Measurements from ENCODE around the gene TFR2.

The TFR2 gene

DNA sequence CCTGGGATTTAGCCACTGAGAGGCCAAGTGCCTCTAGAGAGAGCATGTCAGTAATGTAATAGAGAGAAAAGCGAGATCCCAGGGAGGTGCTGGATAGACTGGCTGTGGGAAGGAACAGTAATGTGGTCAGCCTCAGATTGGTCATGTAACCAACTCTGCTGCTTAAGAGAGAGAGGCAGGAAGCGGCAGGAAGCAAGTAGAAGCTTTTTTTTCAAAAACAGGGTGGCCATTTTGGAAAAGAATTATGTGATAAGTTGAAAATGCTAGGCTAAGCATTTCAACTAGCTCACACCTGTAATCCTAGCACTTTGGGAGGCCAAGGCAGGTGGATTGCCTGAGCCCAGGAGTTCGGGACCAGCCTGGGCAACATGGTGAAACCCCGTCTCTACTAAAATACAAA, 42.9 kb downstream of the TFR2 start:
- no peak overlapping the region for H2BK5ac ChIP-seq (ENCODE audit: low read length)
- H3K9me3 ChIP-seq (replicated peaks in 1 of 2; ENCODE audit: control insufficient read depth in 2 of 2, insufficient read depth in 1 of 2, low read depth in 1 of 2, low read length in 2 of 2) = no peaks in the 10 kb centered on the region
- H2BK12ac ChIP-seq (ENCODE audit: low read length) = no peak overlapping the region
- H4K91ac ChIP-seq (ENCODE audit: low read depth, low read length, poor library complexity) = no peak overlapping the region
- no peak overlapping the region for H3K14ac ChIP-seq (ENCODE audit: low read length)
- WGBS, 2 donors (ENCODE audit: extremely low coverage in 2 of 2, insufficient read length in 2 of 2, insufficient replicate concordance in 1 of 2) = no CpG with 5 or more reads among the region's 4 CpGs
- no peaks in the 10 kb centered on the region for H3K27me3 ChIP-seq (ENCODE audit: control insufficient read depth in 3 of 3, insufficient read depth in 3 of 3, low read depth in 1 of 3, low read length in 3 of 3)
- no peak overlapping the region for H4K8ac ChIP-seq (ENCODE audit: low read depth, low read length)
- H3K27ac ChIP-seq (replicated peaks; ENCODE audit: low read length) = no peak overlapping the region
- H2AK5ac ChIP-seq (ENCODE audit: low read depth, low read length) = no peak overlapping the region
- H2AFZ ChIP-seq (ENCODE audit: low read length) = peak overlapping the region; percentile 6
- no peak overlapping the region for H3K9ac ChIP-seq (ENCODE audit: low read depth, low read length, poor library complexity)
- H2BK120ac ChIP-seq (ENCODE audit: low read depth, low read length) = no peak overlapping the region
- no peak overlapping the region for H3K4me2 ChIP-seq (ENCODE audit: insufficient read depth, low read length, poor library complexity, severe bottlenecking)
- H3K23ac ChIP-seq (ENCODE audit: low read depth, low read length, poor library complexity) = no peak overlapping the region
- H3K36me3 ChIP-seq (replicated peaks in 1 of 2; ENCODE audit: control insufficient read depth in 2 of 2, insufficient read depth in 2 of 2, low read length in 2 of 2) = peaks cover 0 to 2% of the 10 kb centered on the region in 2 donors
- H3K4ac ChIP-seq (ENCODE audit: low read length) = no peak overlapping the region
- H3K4me3 ChIP-seq (ENCODE audit: low read length in 2 of 2) = no peak overlapping the region
- no peak overlapping the region for H3K18ac ChIP-seq (ENCODE audit: low read length)
- no peak for DNase-seq (ENCODE audit: low spot score)
- H3K4me1 ChIP-seq (ENCODE audit: control insufficient read depth in 2 of 2, insufficient read depth in 1 of 2, low read depth in 1 of 2, low read length in 2 of 2) = peaks cover 16 to 21% of the 10 kb centered on the region in 2 donors
- no peak overlapping the region for H2BK15ac ChIP-seq (ENCODE audit: low read length)
- peaks cover 7% of the 10 kb centered on the region for H3K79me1 ChIP-seq (ENCODE audit: low read depth, low read length)

GRCh38 chr7:100595188-100595587, 46.2 kb downstream of the TFR2 start:
- no peak overlapping the region for H3K18ac ChIP-seq (ENCODE audit: low read length)
- DNase-seq (ENCODE audit: low spot score) = no peak
- no CpG with 5 or more reads among the region's 7 CpGs for WGBS, 2 donors (ENCODE audit: extremely low coverage in 2 of 2, insufficient read length in 2 of 2, insufficient replicate concordance in 1 of 2)

GRCh38 chr7:100591596-100591995, 49.8 kb downstream of the TFR2 start:
- Histone ChIP-seq H2BK5ac (ENCODE audit: low read length) (no peak overlapping the region), H3K9me3 (replicated peaks in 1 of 2; ENCODE audit: control insufficient read depth in 2 of 2, insufficient read depth in 1 of 2, low read depth in 1 of 2, low read length in 2 of 2) (no peaks in the 10 kb centered on the region), H2BK12ac (ENCODE audit: low read length) (no peak overlapping the region), H2AK5ac (ENCODE audit: low read depth, low read length) (peak overlapping the region; percentile 4), H3K4me3 (ENCODE audit: low read length in 2 of 2) (no peak overlapping the region), H3K27me3 (ENCODE audit: control insufficient read depth in 3 of 3, insufficient read depth in 3 of 3, low read depth in 1 of 3, low read length in 3 of 3) (no peaks in the 10 kb centered on the region), H4K91ac (ENCODE audit: low read depth, low read length, poor library complexity) (no peak overlapping the region), H3K4ac (ENCODE audit: low read length) (no peak overlapping the region), H2BK120ac (ENCODE audit: low read depth, low read length) (no peak overlapping the region), H2BK15ac (ENCODE audit: low read length) (no peak overlapping the region), H3K27ac (replicated peaks; ENCODE audit: low read length) (no peak overlapping the region), H3K23ac (ENCODE audit: low read depth, low read length, poor library complexity) (no peak overlapping the region), H3K18ac (ENCODE audit: low read length) (no peak overlapping the region), H4K8ac (ENCODE audit: low read depth, low read length) (no peak overlapping the region), H3K14ac (ENCODE audit: low read length) (no peak overlapping the region), H3K9ac (ENCODE audit: low read depth, low read length, poor library complexity) (no peak overlapping the region), H3K79me1 (ENCODE audit: low read depth, low read length) (no peaks in the 10 kb centered on the region), H3K36me3 (replicated peaks in 1 of 2; ENCODE audit: control insufficient read depth in 2 of 2, insufficient read depth in 2 of 2, low read length in 2 of 2) (peaks cover 0 to 2% of the 10 kb centered on the region in 2 donors), H2AFZ (ENCODE audit: low read length) (no peak overlapping the region), H3K4me1 (ENCODE audit: control insufficient read depth in 2 of 2, insufficient read depth in 1 of 2, low read depth in 1 of 2, low read length in 2 of 2) (peaks cover 6 to 17% of the 10 kb centered on the region in 2 donors), H3K4me2 (ENCODE audit: insufficient read depth, low read length, poor library complexity, severe bottlenecking) (no peak overlapping the region)
- no peak for DNase-seq (ENCODE audit: low spot score)
- WGBS, 2 donors (ENCODE audit: extremely low coverage in 2 of 2, insufficient read length in 2 of 2, insufficient replicate concordance in 1 of 2) = no CpG with 5 or more reads among the region's 17 CpGs

More at GRCh38 chr7:100595188-100595587, 46.2 kb downstream of the TFR2 start:
- H2BK5ac ChIP-seq (ENCODE audit: low read length) = no peak overlapping the region
- no peak overlapping the region for H3K9ac ChIP-seq (ENCODE audit: low read depth, low read length, poor library complexity)
- H3K4me3 ChIP-seq (ENCODE audit: low read length in 2 of 2) = no peak overlapping the region
- H3K4me1 ChIP-seq (ENCODE audit: control insufficient read depth in 2 of 2, insufficient read depth in 1 of 2, low read depth in 1 of 2, low read length in 2 of 2) = peaks cover 2 to 4% of the 10 kb centered on the region in 2 donors
- no peak overlapping the region for H3K23ac ChIP-seq (ENCODE audit: low read depth, low read length, poor library complexity)
- H2AK5ac ChIP-seq (ENCODE audit: low read depth, low read length) = no peak overlapping the region
- no peaks in the 10 kb centered on the region for H3K9me3 ChIP-seq (replicated peaks in 1 of 2; ENCODE audit: control insufficient read depth in 2 of 2, insufficient read depth in 1 of 2, low read depth in 1 of 2, low read length in 2 of 2)
- H4K8ac ChIP-seq (ENCODE audit: low read depth, low read length) = no peak overlapping the region
- H3K27ac ChIP-seq (replicated peaks; ENCODE audit: low read length) = no peak overlapping the region
- H2BK120ac ChIP-seq (ENCODE audit: low read depth, low read length) = no peak overlapping the region
- no peak overlapping the region for H4K91ac ChIP-seq (ENCODE audit: low read depth, low read length, poor library complexity)
- H3K79me1 ChIP-seq (ENCODE audit: low read depth, low read length) = peaks cover 2% of the 10 kb centered on the region
- H3K4ac ChIP-seq (ENCODE audit: low read length) = no peak overlapping the region
- no peaks in the 10 kb centered on the region for H3K27me3 ChIP-seq (ENCODE audit: control insufficient read depth in 3 of 3, insufficient read depth in 3 of 3, low read depth in 1 of 3, low read length in 3 of 3)
- no peak overlapping the region for H2BK15ac ChIP-seq (ENCODE audit: low read length)
- no peak overlapping the region for H3K4me2 ChIP-seq (ENCODE audit: insufficient read depth, low read length, poor library complexity, severe bottlenecking)
- H3K14ac ChIP-seq (ENCODE audit: low read length) = no peak overlapping the region
- H2BK12ac ChIP-seq (ENCODE audit: low read length) = no peak overlapping the region
- no peak overlapping the region for H2AFZ ChIP-seq (ENCODE audit: low read length)
- peaks cover 0 to 2% of the 10 kb centered on the region in 2 donors for H3K36me3 ChIP-seq (replicated peaks in 1 of 2; ENCODE audit: control insufficient read depth in 2 of 2, insufficient read depth in 2 of 2, low read length in 2 of 2)

DNA sequence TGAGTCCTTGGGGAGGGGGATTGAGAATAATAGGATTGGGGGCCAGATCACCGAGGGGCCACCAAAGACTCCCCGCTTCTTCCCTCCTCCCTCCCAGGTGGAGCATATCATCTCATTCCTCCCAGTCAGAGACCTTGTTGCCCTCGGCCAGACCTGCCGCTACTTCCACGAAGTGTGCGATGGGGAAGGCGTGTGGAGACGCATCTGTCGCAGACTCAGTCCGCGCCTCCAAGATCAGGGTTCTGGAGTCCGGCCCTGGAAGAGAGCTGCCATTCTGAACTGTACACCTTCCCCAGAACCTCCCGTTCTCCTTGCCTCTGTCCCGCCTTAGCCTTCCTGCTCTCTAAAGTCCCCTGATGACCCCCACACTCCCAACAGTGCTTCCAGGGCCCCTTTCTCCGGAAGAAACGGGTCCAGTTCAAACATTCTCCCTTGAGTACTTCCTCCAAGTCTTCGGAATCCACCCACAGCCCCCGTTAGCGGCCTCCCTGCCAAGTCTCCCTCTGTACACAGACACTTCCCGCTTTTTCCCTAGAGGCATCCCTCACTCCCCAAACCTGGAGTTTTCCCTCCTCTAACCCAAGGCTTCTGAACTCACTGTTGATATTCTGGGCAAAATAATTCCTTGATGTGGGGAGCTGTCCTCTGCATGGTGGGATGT, 51.1 kb downstream of the TFR2 start:
- Histone ChIP-seq H2BK12ac (ENCODE audit: low read length) (no peak overlapping the region), H4K8ac (ENCODE audit: low read depth, low read length) (no peak overlapping the region), H2BK15ac (ENCODE audit: low read length) (no peak overlapping the region), H3K4me3 (ENCODE audit: low read length in 2 of 2) (no peak overlapping the region), H3K4me2 (ENCODE audit: insufficient read depth, low read length, poor library complexity, severe bottlenecking) (no peak overlapping the region), H3K4ac (ENCODE audit: low read length) (no peak overlapping the region), H3K4me1 (ENCODE audit: control insufficient read depth in 2 of 2, insufficient read depth in 1 of 2, low read depth in 1 of 2, low read length in 2 of 2) (peaks cover 6 to 18% of the 10 kb centered on the region in 2 donors), H2BK5ac (ENCODE audit: low read length) (no peak overlapping the region), H3K27me3 (ENCODE audit: control insufficient read depth in 3 of 3, insufficient read depth in 3 of 3, low read depth in 1 of 3, low read length in 3 of 3) (no peaks in the 10 kb centered on the region), H3K36me3 (replicated peaks in 1 of 2; ENCODE audit: control insufficient read depth in 2 of 2, insufficient read depth in 2 of 2, low read length in 2 of 2) (no peaks in the 10 kb centered on the region), H3K79me1 (ENCODE audit: low read depth, low read length) (peaks cover 3% of the 10 kb centered on the region), H4K91ac (ENCODE audit: low read depth, low read length, poor library complexity) (no peak overlapping the region), H2AFZ (ENCODE audit: low read length) (peak overlapping the region; percentile 56), H3K14ac (ENCODE audit: low read length) (no peak overlapping the region), H3K9me3 (replicated peaks in 1 of 2; ENCODE audit: control insufficient read depth in 2 of 2, insufficient read depth in 1 of 2, low read depth in 1 of 2, low read length in 2 of 2) (no peaks in the 10 kb centered on the region), H2BK120ac (ENCODE audit: low read depth, low read length) (no peak overlapping the region), H3K23ac (ENCODE audit: low read depth, low read length, poor library complexity) (peak overlapping the region; percentile 5), H3K27ac (replicated peaks; ENCODE audit: low read length) (no peak overlapping the region), H3K9ac (ENCODE audit: low read depth, low read length, poor library complexity) (peak overlapping the region; percentile 46), H2AK5ac (ENCODE audit: low read depth, low read length) (peak overlapping the region; percentile 29), H3K18ac (ENCODE audit: low read length) (peak overlapping the region; percentile 50)
- WGBS, 2 donors (ENCODE audit: extremely low coverage in 2 of 2, insufficient read length in 2 of 2, insufficient replicate concordance in 1 of 2) = no CpG with 5 or more reads among the region's 20 CpGs
- DNase-seq (ENCODE audit: low spot score) = no peak

Data from neuronal stem cell (in vitro differentiated cells).